ENCODE data around the gene VSTM4.

Gene VSTM4

GRCh38 chr10:48973065-48973464, 142.3 kb downstream of the VSTM4 start:
- DNase-seq (ENCODE audit: low read depth in 2 of 2, low spot score in 1 of 2) = no peak

- no peak for DNase-seq (ENCODE audit: low read depth in 2 of 2, low spot score in 1 of 2)
Observed at GRCh38 chr10:48970654-48971053, 144.7 kb downstream of the VSTM4 start.

GRCh38 chr10:48970046-48970445, 145.3 kb downstream of the VSTM4 start:
- DNase-seq (ENCODE audit: low read depth in 2 of 2, low spot score in 1 of 2) = no peak

GRCh38 chr10:48968036-48968435, 147.3 kb downstream of the VSTM4 start:
- no peak for DNase-seq (ENCODE audit: low read depth in 2 of 2, low spot score in 1 of 2)

DNA sequence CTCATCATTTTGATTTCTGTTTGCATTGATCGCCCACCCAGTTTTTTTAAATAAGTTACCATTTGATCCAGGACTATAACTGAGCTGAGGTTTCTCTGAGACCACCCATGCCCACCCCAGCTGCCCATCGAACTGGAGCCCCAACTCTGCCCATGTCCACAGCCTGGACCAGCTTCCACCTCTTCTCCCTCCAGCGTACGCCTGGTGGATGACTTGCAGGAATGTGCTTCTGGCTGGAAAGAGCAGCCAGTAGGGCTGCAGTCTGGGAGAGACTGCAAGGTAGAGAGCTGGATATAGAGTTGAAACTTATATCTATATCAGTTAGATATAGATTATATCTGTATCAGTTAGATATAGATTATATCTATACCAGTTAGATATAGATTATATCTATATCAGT, 149.9 kb downstream of the VSTM4 start:
- no peak for DNase-seq (ENCODE audit: low read depth in 2 of 2, low spot score in 1 of 2)

Data from stimulated activated CD8-positive, alpha-beta memory T cell treated with anti-CD3 and anti-CD28 coated beads, Interleukin-4, amount 100 ng/mL, for 4 hours (primary cell).